ENCODE data around the gene SLC35C1.

DNA sequence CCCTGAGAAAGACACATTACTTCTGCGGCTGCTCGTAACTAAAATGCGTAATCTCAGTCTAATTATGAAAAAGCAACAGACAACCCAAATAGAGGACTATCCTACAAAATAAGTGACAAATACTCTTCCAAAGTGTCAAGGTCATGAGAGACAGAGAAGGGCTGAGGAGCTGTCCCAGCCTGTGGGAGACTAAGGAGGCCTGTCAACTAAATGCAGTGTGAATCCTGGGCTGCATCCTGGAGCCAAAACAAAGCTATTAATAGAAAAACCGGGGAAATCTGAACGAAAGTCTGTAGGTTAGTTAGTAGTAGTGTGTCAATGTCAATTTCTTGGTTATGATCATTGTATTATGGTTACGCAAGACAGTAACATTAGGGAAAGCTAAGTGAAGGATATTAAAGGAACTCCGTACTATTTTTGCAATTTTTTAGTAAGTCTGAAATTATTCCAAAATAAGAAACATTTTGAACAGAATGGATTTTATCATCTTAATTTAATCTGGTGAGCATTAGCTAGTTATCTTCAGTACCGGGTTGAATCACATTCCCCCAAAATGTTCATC is 39.8 kb upstream of the SLC35C1 start:
- TF ChIP-seq, protein P1, sequence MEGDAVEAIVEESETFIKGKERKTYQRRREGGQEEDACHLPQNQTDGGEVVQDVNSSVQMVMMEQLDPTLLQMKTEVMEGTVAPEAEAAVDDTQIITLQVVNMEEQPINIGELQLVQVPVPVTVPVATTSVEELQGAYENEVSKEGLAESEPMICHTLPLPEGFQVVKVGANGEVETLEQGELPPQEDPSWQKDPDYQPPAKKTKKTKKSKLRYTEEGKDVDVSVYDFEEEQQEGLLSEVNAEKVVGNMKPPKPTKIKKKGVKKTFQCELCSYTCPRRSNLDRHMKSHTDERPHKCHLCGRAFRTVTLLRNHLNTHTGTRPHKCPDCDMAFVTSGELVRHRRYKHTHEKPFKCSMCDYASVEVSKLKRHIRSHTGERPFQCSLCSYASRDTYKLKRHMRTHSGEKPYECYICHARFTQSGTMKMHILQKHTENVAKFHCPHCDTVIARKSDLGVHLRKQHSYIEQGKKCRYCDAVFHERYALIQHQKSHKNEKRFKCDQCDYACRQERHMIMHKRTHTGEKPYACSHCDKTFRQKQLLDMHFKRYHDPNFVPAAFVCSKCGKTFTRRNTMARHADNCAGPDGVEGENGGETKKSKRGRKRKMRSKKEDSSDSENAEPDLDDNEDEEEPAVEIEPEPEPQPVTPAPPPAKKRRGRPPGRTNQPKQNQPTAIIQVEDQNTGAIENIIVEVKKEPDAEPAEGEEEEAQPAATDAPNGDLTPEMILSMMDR (IDR thresholded peaks at IDR 0.05) = no peak
- TF ChIP-seq NR2C2 (CRISPR knock-in tag; IDR thresholded peaks at IDR 0.05) (no peak), MAX (CRISPR knock-in tag; IDR thresholded peaks at IDR 0.05) (no peak), ZNF281 (CRISPR knock-in tag; IDR thresholded peaks at IDR 0.05) (no peak), IRF1 (CRISPR knock-in tag; IDR thresholded peaks at IDR 0.05) (no peak), USF2 (CRISPR knock-in tag; IDR thresholded peaks at IDR 0.05) (no peak)
- TF ChIP-seq, protein P2, sequence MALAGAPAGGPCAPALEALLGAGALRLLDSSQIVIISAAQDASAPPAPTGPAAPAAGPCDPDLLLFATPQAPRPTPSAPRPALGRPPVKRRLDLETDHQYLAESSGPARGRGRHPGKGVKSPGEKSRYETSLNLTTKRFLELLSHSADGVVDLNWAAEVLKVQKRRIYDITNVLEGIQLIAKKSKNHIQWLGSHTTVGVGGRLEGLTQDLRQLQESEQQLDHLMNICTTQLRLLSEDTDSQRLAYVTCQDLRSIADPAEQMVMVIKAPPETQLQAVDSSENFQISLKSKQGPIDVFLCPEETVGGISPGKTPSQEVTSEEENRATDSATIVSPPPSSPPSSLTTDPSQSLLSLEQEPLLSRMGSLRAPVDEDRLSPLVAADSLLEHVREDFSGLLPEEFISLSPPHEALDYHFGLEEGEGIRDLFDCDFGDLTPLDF (CRISPR knock-in tag; IDR thresholded peaks at IDR 0.05) = no peak

Measured in WTC11 (cell line).